Activated naive CD4-positive, alpha-beta T cell treated with anti-CD3 and anti-CD28 coated beads, Interleukin-2, amount 50 U/mL, for 24 hours (primary cell): Measurements from ENCODE around the gene AGRN.
"Not testable (repeated sequence)": the region's sequence is repeated elsewhere in the genome, so short reads cannot be mapped to it uniquely, and the experiment has no call there.

Experiments
- H3K27ac Mint-ChIP-seq: one replicate; pipeline ENCODE4 v1.8.0; 2021; ENCODE audit warnings: mild to moderate bottlenecking, mixed read lengths
- H3K27me3 Mint-ChIP-seq: one replicate; pipeline ENCODE4 v1.8.0; 2021; ENCODE audit warnings: mixed read lengths
- H3K36me3 Mint-ChIP-seq: one replicate; pipeline ENCODE4 v1.8.0; 2021; ENCODE audit warnings: mixed read lengths
- H3K4me1 Mint-ChIP-seq: one replicate; pipeline ENCODE4 v1.8.0; 2021; ENCODE audit warnings: mixed read lengths
- H3K4me3 Mint-ChIP-seq: one replicate; pipeline ENCODE4 v1.8.0; 2021; ENCODE audit warnings: mild to moderate bottlenecking, mixed read lengths
- H3K9me3 Mint-ChIP-seq: one replicate; pipeline ENCODE4 v1.8.0; 2021; ENCODE audit warnings: mixed read lengths

The AGRN gene

DNA sequence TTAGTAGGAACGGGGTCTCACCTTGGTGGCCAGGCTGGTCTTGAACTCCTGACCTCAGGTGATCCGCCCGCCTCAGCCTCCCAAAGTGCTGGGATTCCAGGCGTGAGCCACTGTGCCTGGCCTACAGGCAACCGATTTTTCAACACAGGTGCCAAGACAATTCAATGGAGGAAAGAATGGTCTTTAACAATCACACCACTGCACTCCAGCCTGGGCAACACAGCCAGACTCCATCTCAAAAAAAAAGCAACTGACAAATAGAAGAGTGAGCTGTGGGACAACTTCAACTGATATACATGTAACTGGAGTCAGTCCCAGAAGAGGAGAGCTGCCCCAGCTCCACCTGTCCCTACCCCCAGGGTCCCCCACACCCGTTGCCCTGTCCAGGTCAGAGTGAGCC, 25.4 kb upstream of the AGRN start:
- H3K27ac Mint-ChIP-seq: peak overlapping the region; percentile 52
- not testable (repeated sequence) for H3K36me3 Mint-ChIP-seq, H3K4me3 Mint-ChIP-seq, H3K9me3 Mint-ChIP-seq, H3K27me3 Mint-ChIP-seq
- H3K4me1 Mint-ChIP-seq: peaks cover 11% of the 10 kb centered on the region

DNA sequence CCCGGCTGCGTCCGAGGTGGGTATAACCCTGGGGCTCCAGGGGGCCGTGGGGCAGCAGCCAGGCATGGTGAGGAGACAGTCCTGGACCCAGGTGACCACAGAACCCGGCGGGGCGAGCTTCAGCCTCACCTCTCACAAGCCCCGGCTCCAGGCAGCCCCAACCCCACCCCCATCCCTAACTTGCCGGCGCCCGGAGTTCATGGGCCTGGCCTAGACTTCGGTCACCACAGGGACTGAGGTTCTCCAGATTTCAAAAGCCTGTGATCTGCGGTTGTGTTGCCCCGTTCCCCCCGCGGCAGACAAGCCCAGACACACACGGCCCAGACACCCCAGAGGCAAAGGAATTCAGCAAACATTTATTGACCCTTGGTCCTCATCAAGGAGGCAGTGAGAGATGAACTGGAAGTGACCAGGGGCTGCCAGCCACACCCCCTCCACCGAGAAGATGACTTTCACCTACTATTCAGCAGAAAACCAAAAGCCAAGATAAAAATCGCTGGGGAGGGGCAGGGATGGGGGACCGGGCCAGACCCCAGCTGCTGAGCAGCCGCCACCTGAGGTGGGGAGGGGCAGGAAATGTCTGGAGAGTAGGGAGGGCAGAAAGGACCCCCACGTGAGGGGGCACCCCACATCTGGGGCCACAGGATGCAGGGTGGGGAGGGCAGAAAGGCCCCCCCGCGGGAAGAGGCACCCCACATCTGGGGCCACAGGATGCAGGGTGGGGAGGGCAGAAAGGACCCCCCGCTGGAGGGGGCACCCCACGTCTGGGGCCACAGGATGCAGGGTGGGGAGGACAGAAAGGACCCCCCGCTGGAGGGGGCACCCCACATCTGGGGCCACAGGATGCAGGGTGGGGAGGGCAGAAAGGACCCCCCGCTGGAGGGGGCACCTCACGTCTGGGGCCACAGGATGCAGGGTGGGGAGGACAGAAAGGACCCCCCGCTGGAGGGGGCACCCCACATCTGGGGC, 24.0 kb upstream of the AGRN start:
- H3K27ac Mint-ChIP-seq: peak overlapping the region; percentile 62
- H3K9me3 Mint-ChIP-seq: no peaks in the 10 kb centered on the region
- peaks cover 14% of the 10 kb centered on the region for H3K4me1 Mint-ChIP-seq
- peaks cover 4% of the 10 kb centered on the region for H3K27me3 Mint-ChIP-seq
- no peak overlapping the region for H3K4me3 Mint-ChIP-seq
- peaks cover 2% of the 10 kb centered on the region for H3K36me3 Mint-ChIP-seq

DNA sequence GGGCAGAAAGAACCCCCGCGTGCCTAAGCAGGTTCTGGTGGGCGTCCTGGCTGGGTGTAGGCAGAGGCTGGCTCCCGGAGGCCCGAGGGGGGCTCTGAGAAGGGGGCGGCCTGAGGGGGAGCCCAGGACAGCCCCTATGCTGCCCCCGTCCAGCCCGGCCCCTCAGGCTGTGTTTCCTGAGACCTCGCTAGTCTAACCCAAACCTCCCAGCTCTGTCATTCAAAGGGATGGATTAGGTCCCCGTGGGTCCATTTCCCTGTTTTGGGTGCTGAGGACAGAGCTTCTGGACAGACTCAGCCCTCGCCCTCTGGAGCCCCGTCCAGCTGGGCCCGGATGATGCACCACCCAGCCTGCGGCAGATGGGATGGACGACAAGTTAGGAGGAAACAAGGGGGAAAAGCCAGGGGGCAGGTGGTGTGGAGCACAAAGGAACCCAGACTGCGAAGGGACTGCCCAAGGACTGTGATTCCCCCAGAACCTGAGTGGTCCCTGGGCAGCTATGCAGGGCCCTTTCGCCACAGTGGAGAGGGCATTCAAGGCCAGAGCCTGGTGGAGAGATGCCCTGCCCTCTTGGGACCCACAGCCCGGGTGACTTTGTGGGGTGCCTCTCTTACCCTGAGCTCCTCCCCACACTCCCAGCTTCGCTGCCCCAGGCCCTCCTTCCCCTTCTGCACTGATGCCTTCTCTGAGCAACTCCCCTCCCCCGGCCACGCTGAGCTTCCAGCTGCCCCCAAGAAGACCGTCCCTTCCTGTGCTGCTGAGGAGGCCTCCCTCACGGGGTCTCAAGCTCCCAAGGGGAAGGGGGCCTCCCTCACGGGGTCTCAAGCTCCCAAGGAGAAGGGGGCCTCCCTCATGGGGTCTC, 22.8 kb upstream of the AGRN start:
- H3K4me3 Mint-ChIP-seq: no peak overlapping the region
- peaks cover 4% of the 10 kb centered on the region for H3K27me3 Mint-ChIP-seq
- H3K36me3 Mint-ChIP-seq: peaks cover 2% of the 10 kb centered on the region
- peaks cover 13% of the 10 kb centered on the region for H3K4me1 Mint-ChIP-seq
- H3K27ac Mint-ChIP-seq: no peak overlapping the region
- H3K9me3 Mint-ChIP-seq: no peaks in the 10 kb centered on the region

DNA sequence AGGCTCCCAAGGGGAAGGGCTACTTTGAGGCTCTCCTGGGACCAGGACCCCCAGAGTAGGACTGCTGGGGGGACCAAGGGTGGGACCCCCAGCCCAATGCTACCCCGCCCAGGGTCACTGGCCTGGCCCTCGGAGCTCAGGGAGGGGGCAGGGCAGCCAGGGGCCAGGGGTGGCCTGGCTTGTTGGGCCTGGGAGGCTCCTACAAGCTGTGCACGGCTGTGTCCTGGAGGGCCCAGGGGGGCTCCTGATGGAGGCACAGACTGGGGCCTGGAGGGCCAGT, 22.3 kb upstream of the AGRN start:
- Mint-ChIP-seq H3K36me3 (peaks cover under 1% of the 10 kb centered on the region), H3K27ac (no peak overlapping the region), H3K9me3 (no peaks in the 10 kb centered on the region), H3K4me3 (no peak overlapping the region), H3K4me1 (peaks cover 9% of the 10 kb centered on the region), H3K27me3 (peaks cover 4% of the 10 kb centered on the region)

DNA sequence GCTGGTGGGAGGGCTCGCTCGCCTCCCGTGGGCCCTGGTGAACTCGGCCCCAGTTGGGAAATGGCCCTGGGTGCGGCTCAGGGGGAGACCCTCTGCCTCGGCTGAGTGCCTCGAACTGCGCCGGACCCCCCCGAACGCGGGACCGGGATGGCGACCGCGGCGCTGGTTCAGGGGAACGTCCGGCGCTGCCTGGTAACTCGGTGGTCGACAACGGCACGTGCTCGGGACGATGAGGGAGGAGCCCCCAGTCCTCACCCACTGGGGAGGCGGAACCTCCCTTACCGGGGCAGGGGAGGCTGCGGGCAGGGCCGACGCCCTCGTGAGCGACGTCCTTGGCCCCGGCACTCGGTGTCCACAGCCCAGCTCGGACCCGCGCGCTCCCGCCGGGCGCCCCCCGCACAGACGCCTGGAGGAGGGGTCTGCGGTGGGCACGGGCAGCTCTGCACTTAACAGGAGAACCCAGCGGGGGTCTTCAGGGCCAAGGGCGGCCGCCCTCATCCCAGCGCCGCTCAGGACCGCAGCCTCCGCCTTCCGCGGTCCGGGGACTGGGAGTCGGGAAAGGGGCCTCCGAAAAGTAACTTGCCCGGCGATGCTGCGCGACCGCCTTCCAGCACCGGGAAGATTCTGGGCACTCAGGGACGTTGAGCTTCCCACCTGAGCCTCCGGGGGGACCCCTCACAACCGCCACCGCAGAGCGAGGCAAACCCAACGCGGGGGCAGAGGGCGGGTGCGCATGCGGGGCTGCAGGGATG, 21.8 kb upstream of the AGRN start:
- Mint-ChIP-seq H3K9me3 (no peaks in the 10 kb centered on the region), H3K27me3 (peaks cover 5% of the 10 kb centered on the region), H3K27ac (no peak overlapping the region), H3K36me3 (no peaks in the 10 kb centered on the region), H3K4me3 (no peak overlapping the region), H3K4me1 (peaks cover 8% of the 10 kb centered on the region)

DNA sequence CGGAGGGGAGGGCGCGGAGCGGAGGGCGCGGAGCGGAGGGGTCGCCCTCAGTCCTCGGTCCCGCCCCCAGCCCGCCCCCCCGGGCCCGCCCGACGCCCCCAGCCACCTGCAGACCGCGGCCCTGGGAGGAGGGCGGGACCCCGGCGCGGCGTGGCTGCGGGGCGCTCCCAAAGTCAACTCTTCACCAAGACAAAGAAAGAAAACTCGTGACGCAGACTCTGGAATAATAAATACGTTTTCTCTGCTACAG, 21.2 kb upstream of the AGRN start:
- peak overlapping the region; percentile 11 for H3K4me3 Mint-ChIP-seq
- peaks cover 8% of the 10 kb centered on the region for H3K4me1 Mint-ChIP-seq
- H3K9me3 Mint-ChIP-seq: no peaks in the 10 kb centered on the region
- no peaks in the 10 kb centered on the region for H3K36me3 Mint-ChIP-seq
- H3K27ac Mint-ChIP-seq: no peak overlapping the region
- H3K27me3 Mint-ChIP-seq: peaks cover 5% of the 10 kb centered on the region

DNA sequence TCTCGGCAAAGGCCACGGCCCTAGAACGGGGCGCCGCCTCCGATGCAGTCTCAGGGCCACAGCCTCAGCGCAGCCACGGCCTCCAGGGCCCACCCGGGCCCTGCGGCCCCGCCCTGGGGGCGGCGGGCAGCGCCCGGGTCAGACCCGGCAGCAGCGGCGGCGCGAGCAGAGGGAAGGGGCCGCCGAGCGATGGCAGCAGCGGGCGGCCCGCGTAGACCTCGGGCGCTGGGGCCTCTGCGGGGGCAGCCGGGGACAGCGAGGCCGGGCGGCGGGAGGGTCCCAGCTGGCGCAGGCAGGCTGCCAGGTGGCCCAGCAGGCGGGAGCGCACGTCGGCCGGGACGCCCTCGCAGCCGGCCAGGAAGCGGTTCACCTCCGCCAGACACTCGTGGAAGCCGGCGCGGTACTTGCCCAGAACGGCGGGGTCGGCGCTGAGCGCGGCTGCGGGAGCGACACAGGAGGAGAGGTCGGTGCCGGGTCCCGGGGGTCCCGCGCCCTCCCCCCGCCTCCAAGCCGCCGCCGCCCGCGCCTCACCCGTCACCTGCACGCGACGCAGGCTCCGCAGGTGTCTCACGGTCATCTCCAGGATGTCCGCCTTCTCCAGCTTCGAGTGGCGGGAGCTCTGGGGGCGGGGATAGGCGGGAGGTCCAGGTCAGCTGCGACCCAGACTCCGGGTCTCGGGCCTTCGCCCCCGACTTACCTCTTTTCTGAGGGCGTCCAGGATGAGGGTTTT, 20.8 kb upstream of the AGRN start:
- Mint-ChIP-seq H3K27ac (no peak overlapping the region), H3K27me3 (peaks cover 5% of the 10 kb centered on the region), H3K4me3 (peak overlapping the region; percentile 51), H3K9me3 (no peaks in the 10 kb centered on the region), H3K4me1 (peaks cover 8% of the 10 kb centered on the region), H3K36me3 (no peaks in the 10 kb centered on the region)

DNA sequence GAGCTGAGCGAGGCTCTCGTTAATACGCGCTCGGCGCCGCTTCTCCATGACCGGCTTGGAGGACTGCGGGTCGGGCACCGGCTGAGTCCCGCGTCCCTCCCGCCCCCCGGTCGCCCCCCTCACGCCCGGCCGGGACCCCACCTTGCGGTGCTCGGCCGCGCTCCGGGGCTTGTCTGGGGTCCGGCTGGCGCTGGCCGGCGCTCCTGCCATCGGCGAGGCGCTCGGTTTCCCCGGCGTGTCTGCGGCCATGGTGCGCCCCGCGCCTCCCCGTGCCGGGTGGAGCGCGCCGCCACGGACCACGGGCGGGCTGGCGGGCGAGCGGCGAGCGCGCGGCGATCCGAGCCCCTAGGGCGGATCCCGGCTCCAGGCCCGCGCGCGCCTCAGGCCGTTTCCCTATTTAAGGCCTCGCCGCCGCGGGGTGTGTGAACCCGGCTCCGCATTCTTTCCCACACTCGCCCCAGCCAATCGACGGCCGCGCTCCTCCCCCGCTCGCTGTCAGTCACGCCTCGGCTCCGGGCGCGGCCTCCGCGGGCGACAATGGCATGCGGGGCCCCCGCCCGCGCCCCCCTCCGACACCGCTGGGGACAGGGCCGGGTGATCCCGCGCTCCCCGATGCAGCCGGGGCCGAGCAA, 20.1 kb upstream of the AGRN start, which contains the start of gene HES4:
TSS of gene HES4 (minus strand) at position 373 of the 632 bp plus-strand sequence. CDS start at position 249, 124 bp downstream.
- peak within 1 kb of the TSS; percentile 92 for H3K27ac Mint-ChIP-seq
- peaks cover 12% of the 10 kb centered on the region for H3K4me1 Mint-ChIP-seq
- peaks cover 1% of the 10 kb centered on the region for H3K36me3 Mint-ChIP-seq
- H3K27me3 Mint-ChIP-seq: peaks cover 11% of the 10 kb centered on the region
- H3K9me3 Mint-ChIP-seq: no peaks in the 10 kb centered on the region
- peak within 1 kb of the TSS; percentile 86 for H3K4me3 Mint-ChIP-seq

DNA sequence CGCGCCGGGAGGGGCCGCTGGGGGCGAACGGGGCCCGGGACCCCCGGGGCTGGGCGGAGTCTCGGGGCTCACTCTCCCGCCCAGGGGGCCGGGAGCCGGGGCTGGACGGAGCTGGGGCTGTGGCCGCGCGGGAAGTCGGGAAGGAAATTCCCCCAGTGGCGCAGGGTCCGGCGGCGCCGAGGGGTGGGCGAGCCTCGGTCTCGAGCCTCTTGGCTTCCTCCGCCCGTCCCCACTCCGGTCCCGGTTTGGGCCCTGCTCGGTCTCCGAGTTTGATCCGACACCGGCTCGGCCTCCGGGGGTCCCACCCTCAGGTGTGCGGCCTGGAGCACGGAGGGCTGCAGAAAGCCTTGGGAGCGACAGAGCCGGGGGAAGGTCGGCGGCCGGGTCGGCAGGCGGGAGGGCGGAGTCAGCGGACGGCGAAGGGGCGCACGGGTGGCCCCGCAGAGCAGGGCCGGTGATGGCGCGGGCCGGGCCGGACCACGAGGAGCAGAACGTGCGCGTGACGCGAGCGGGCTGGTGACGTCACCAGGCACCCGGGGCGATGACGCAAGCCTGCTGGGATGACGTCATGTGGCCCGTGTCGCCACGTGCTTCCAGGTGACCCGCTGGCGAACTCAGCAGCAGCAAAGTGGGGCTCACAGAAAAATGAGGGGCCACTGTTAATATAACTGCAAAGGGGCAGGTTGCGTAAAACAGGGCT, 19.4 kb upstream of the AGRN start:
- Mint-ChIP-seq H3K27ac (peak overlapping the region; percentile 92), H3K9me3 (no peaks in the 10 kb centered on the region), H3K27me3 (peaks cover 16% of the 10 kb centered on the region)

DNA sequence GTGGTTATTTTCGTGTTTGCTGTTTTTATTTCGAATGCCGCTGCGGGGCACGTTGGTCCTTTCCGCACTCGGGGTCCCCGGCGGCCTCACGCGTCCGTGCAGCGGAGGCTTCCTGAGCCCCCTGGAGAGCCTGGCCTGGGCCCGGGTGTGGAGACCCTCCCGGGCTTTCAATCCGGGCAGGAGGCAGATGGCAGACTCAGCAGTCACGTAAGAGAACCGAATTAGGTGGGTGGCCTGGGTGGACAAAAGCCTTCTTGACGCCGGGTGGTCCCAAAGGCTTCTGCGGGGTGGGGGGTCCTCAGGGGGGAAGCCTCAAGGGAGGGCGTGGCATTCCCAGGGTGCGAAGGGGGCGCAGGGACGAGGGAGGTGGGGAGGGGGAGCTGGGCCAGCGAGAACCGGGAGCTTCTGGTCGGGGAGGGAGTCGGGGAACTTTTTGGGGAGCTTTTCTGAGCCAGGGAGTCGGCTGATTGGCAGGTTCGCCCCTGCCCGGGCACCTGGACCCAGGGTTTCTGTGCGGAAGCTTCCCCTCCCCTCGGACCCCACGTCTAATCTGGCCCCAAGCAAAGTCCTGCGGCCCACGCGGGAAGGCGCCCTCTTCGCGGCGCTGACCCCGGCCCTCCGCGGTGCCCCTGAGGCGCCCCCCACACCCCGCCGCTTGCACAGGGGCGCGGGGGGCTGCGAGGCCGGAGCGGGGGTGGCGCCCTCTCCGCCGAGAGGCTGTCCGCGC, 18.7 kb upstream of the AGRN start:
- Mint-ChIP-seq H3K27ac (peak overlapping the region; percentile 92), H3K4me1 (peaks cover 16% of the 10 kb centered on the region), H3K27me3 (peaks cover 14% of the 10 kb centered on the region), H3K36me3 (peaks cover 4% of the 10 kb centered on the region), H3K4me3 (peak overlapping the region; percentile 86), H3K9me3 (no peaks in the 10 kb centered on the region)

More for the DNA sequence above, 19.4 kb upstream of the AGRN start:
- Mint-ChIP-seq H3K4me1 (peaks cover 17% of the 10 kb centered on the region), H3K4me3 (peak overlapping the region; percentile 86), H3K36me3 (peaks cover 4% of the 10 kb centered on the region)

DNA sequence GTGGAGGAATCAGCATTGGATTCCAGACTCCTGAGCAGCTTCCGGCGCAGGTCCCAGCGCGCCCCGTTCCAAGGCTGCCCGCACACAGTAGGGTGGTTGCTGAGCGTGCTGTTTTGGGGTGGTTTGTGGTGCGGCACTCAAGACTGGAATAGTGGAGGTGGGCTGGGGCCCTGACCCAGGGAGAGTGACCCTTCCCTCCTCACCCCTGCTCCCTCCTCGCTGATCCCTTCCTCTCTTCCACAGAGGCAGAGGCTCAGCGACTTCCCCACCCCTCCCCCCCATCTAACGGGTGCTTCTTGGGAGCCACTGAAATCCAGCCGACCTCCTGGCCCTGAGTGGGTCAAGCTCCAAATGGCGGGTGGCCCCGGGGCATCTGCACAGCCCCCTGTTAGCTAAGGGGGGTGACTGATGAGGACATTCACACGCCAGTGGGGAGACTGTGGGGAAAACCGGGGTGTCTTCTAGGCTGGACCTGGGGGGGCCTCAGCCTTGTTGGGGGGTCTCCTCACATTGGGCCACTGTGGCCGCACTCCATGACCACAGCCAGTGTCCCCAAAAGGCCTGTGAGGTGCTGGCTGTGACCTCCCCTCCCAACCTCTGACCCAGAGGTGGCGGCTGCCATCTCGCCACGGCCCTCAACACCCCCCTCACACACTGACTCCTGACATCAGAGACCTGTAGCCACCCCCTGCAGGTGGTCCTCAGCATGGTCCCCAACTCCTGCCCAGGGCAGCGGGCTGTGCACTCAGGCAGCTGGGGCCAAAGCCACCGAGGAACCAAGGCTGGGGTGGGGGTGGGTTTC, 16.1 kb upstream of the AGRN start:
- H3K4me1 Mint-ChIP-seq: peaks cover 16% of the 10 kb centered on the region
- H3K4me3 Mint-ChIP-seq: no peak overlapping the region
- no peaks in the 10 kb centered on the region for H3K9me3 Mint-ChIP-seq
- no peak overlapping the region for H3K27ac Mint-ChIP-seq
- H3K36me3 Mint-ChIP-seq: peaks cover 4% of the 10 kb centered on the region
- peaks cover 12% of the 10 kb centered on the region for H3K27me3 Mint-ChIP-seq

DNA sequence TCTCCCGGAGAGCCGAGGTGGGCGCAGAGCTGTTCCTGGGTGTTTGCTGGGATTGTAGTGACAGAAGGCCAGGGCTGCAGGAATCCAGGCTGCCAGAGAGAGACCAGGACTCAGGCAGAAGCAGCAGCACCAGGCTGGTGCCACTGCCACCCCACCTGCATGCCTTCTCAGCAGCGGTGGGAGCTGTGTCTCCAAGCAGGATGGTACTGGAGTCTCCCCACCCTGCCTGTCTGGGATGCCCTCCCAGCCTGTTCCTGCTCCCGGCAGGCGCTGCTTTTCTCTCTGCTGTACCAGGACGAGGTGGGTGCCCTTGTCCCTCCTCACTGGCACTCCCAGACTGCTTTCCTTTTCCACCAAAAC, 15.5 kb upstream of the AGRN start:
- Mint-ChIP-seq H3K4me1 (peaks cover 19% of the 10 kb centered on the region), H3K27ac (peak overlapping the region; percentile 86), H3K4me3 (peak overlapping the region; percentile 15), H3K9me3 (no peaks in the 10 kb centered on the region), H3K27me3 (peaks cover 12% of the 10 kb centered on the region), H3K36me3 (peaks cover 4% of the 10 kb centered on the region)
